H1 (cell line): ENCODE results near the gene AQP12A. TPM values are rescaled to one million over a fixed set of nuclear protein-coding genes. Genes with fewer than 3 reads are reported as not detected.

ENCODE experiments used
- CTCF ChIA-PET: fragments of 300-600 bp; sonication (Branson Sonifier 250); formaldehyde crosslinking; loops from one replicate; lab custom pipeline; 2021; ENCODE audit not compliant: partially characterized antibody; lab: Charles Lee
- POLR2A ChIA-PET: fragments of 300-600 bp; sonication (Branson Sonifier 250); formaldehyde crosslinking; loops from one replicate; lab custom pipeline; 2021; ENCODE audit warnings: inconsistent platforms; ENCODE audit not compliant: partially characterized antibody; lab: Charles Lee
- DNase-seq, 2 experiments: peaks; one replicate each; pipeline versions ENCODE4 v3.0.0 to v3.0.0-alpha.2; 2010 to 2022; ENCODE audit warnings: low spot score in 2 of 2, low read depth in 1 of 2, mixed read lengths in 1 of 2
- FAIRE-seq: peaks from 2 replicates; lab custom pipeline; 2011; peaks lifted over from hg19 to GRCh38; lab: Jason Lieb, UNC
- H2AFZ ChIP-seq: 2 replicates; pipeline ENCODE4 v1.8.1; 2012; ENCODE audit warnings: low read length, inconsistent platforms
- H2AK5ac ChIP-seq: 2 replicates; pipeline ENCODE4 v1.6.1; 2013; ENCODE audit warnings: low read depth, low read length
- H2BK120ac ChIP-seq: replicated peaks from 2 replicates; pipeline ENCODE3; 2013; ENCODE audit warnings: low read depth, low read length, inconsistent platforms
- H2BK12ac ChIP-seq: 2 replicates; pipeline ENCODE4 v1.6.1; 2013; ENCODE audit warnings: low read depth, low read length
- H2BK15ac ChIP-seq: 2 replicates; pipeline ENCODE4 v1.6.1; 2013; ENCODE audit warnings: low read length
- H2BK20ac ChIP-seq: 2 replicates; pipeline ENCODE4 v1.6.1; 2013; ENCODE audit warnings: low read length
- H2BK5ac ChIP-seq: 2 replicates; pipeline ENCODE4 v1.6.1; 2013; ENCODE audit warnings: low read depth, low read length
- H3K14ac ChIP-seq: 2 replicates; pipeline ENCODE4 v1.6.1; 2013; ENCODE audit warnings: inconsistent platforms; ENCODE audit not compliant: insufficient read length
- H3K18ac ChIP-seq: 2 replicates; pipeline ENCODE4 v1.6.1; 2013; ENCODE audit warnings: low read length; ENCODE audit errors: extremely low read depth
- H3K23ac ChIP-seq: 2 replicates; pipeline ENCODE4 v1.6.1; 2013; ENCODE audit warnings: inconsistent platforms; ENCODE audit not compliant: insufficient read length
- H3K23me2 ChIP-seq: 2 replicates; pipeline ENCODE4 v1.6.1; 2013; ENCODE audit warnings: low read depth, low read length
- H3K27ac ChIP-seq: 2 replicates; pipeline ENCODE4 v1.6.1; 2011; ENCODE audit warnings: low read depth, low read length, inconsistent platforms
- H3K27me3 ChIP-seq, 4 experiments: replicated peaks in 1 of 4; 1 replicate in 1 of 4; 2 replicates in 3 of 4; pipeline versions ENCODE4 v1.6.1 to v1.8.1; 2011 to 2013; ENCODE audit warnings: low read length in 3 of 4, mild to moderate bottlenecking in 3 of 4, inconsistent platforms in 2 of 4, mixed read lengths in 2 of 4, moderate library complexity in 1 of 4; ENCODE audit not compliant: control insufficient read depth in 3 of 4, insufficient read depth in 3 of 4; ENCODE audit errors: extremely low read depth in 1 of 4
- H3K36me3 ChIP-seq, 4 experiments: 2 replicates each; pipeline versions ENCODE4 v1.6.1 to v1.8.1; 2011 to 2013; ENCODE audit warnings: mild to moderate bottlenecking in 4 of 4, low read length in 3 of 4, moderate library complexity in 2 of 4, control low read depth in 1 of 4, inconsistent platforms in 1 of 4; ENCODE audit not compliant: insufficient read depth in 4 of 4, control insufficient read depth in 2 of 4
- H3K4ac ChIP-seq: replicated peaks from 2 replicates; pipeline ENCODE3; 2013; ENCODE audit warnings: low read length, low read depth, mixed read lengths, inconsistent platforms; ENCODE audit not compliant: insufficient read length
- H3K4me1 ChIP-seq, 4 experiments: replicated peaks in 1 of 4; 1 replicate in 1 of 4; 2 replicates in 3 of 4; pipeline versions ENCODE4 v1.6.1 to v1.8.1; 2011 to 2013; ENCODE audit warnings: low read length in 3 of 4, inconsistent platforms in 2 of 4, mixed read lengths in 1 of 4; ENCODE audit not compliant: insufficient read depth in 4 of 4, control insufficient read depth in 3 of 4
- H3K4me2 ChIP-seq, 2 experiments: 2 replicates each; pipeline versions ENCODE4 v1.6.1 to v1.8.1; 2011 to 2013; ENCODE audit warnings: low read depth in 2 of 2, low read length in 2 of 2, control low read depth in 1 of 2, inconsistent platforms in 1 of 2, mild to moderate bottlenecking in 1 of 2; ENCODE audit not compliant: insufficient read depth in 1 of 2
- H3K4me3 ChIP-seq, 4 experiments: fragments of 200-600, 300-600 bp in 1 of 4; sonication (generic), shearing (Covaris generic), sonication (Bioruptor Twin) in 1 of 4; 2 replicates each; pipeline versions ENCODE4 v1.5.1 to v1.8.1; 2011 to 2016; ENCODE audit warnings: low read length in 4 of 4, low read depth in 3 of 4, control low read depth in 2 of 4, inconsistent platforms in 2 of 4, mild to moderate bottlenecking in 2 of 4, mixed read lengths in 1 of 4, moderate library complexity in 1 of 4; ENCODE audit not compliant: insufficient read depth in 2 of 4; ENCODE audit errors: extremely low read depth in 1 of 4
- H3K56ac ChIP-seq: replicated peaks from 2 replicates; pipeline ENCODE3; 2013; ENCODE audit warnings: low read depth, mild to moderate bottlenecking, mixed read lengths, low read length, inconsistent platforms; ENCODE audit not compliant: insufficient read length
- H3K79me1 ChIP-seq: 2 replicates; pipeline ENCODE4 v1.6.1; 2013; ENCODE audit warnings: low read depth, low read length, control low read depth
- H3K79me2 ChIP-seq, 2 experiments: 2 replicates each; pipeline versions ENCODE4 v1.6.1 to v1.8.1; 2012 to 2013; ENCODE audit warnings: low read length in 2 of 2, mild to moderate bottlenecking in 2 of 2, inconsistent platforms in 1 of 2; ENCODE audit not compliant: insufficient read depth in 2 of 2, control insufficient read depth in 1 of 2
- H3K9ac ChIP-seq, 4 experiments: replicated peaks in 1 of 4; 1 replicate in 1 of 4; 2 replicates in 3 of 4; pipeline versions ENCODE4 v1.6.1 to v1.8.1; 2011 to 2013; ENCODE audit warnings: low read depth in 3 of 4, low read length in 3 of 4, control low read depth in 2 of 4, mild to moderate bottlenecking in 2 of 4, moderate library complexity in 2 of 4, inconsistent platforms in 1 of 4; ENCODE audit errors: extremely low read depth in 1 of 4
- H3K9me3 ChIP-seq, 2 experiments: 2 replicates each; pipeline versions ENCODE4 v1.6.1 to v1.8.1; 2012 to 2013; ENCODE audit warnings: mild to moderate bottlenecking in 2 of 2, moderate library complexity in 2 of 2, control low read depth in 1 of 2, inconsistent platforms in 1 of 2, low read depth in 1 of 2, low read length in 1 of 2, mixed read lengths in 1 of 2; ENCODE audit not compliant: insufficient read depth in 2 of 2
- H4K20me1 ChIP-seq, 2 experiments: replicated peaks in 1 of 2; 2 replicates each; pipeline versions ENCODE3 to v1.8.1; 2011 to 2013; ENCODE audit warnings: inconsistent platforms in 2 of 2, low read length in 2 of 2, mild to moderate bottlenecking in 1 of 2; ENCODE audit not compliant: insufficient read depth in 2 of 2, control insufficient read depth in 1 of 2
- H4K5ac ChIP-seq: 2 replicates; pipeline ENCODE4 v1.6.1; 2013; ENCODE audit warnings: low read length, low read depth, mixed read lengths, inconsistent platforms; ENCODE audit not compliant: insufficient read length
- H4K8ac ChIP-seq: 2 replicates; pipeline ENCODE4 v1.8.0; 2013; ENCODE audit warnings: mild to moderate bottlenecking, moderate library complexity, low read length, inconsistent platforms; ENCODE audit not compliant: insufficient read depth; ENCODE audit errors: extremely low read depth
- H4K91ac ChIP-seq: replicated peaks from 2 replicates; pipeline ENCODE3; 2013; ENCODE audit warnings: low read length, mixed read lengths, inconsistent platforms; ENCODE audit not compliant: insufficient read length
- FOSL1 ChIP-seq: IDR thresholded peaks from 2 replicates; pipeline ENCODE4 v1.6.1; 2011; ENCODE audit warnings: mild to moderate bottlenecking, low read depth, low read length, moderate library complexity; ENCODE audit not compliant: insufficient read depth
- HDAC2 ChIP-seq, 2 experiments: fragments of 300-600 bp in 1 of 2; sonication (generic) in 1 of 2; IDR thresholded peaks; 2 replicates each; pipeline ENCODE4 v1.6.1; 2011 to 2012; ENCODE audit warnings: low read depth in 2 of 2, low read length in 2 of 2, mild to moderate bottlenecking in 2 of 2, moderate library complexity in 2 of 2, borderline replicate concordance in 1 of 2, inconsistent platforms in 1 of 2
- JUN ChIP-seq: IDR thresholded peaks from 2 replicates; pipeline ENCODE4 v1.6.1; 2011; ENCODE audit warnings: low read depth, mild to moderate bottlenecking, improper control_type of control experiment, low read length
- KDM4A ChIP-seq: IDR thresholded peaks from one replicate; pipeline ENCODE4 v1.7.1; 2012; ENCODE audit warnings: low read depth, mild to moderate bottlenecking, moderate library complexity, low read length, inconsistent platforms; ENCODE audit not compliant: severe bottlenecking
- NANOG ChIP-seq: IDR thresholded peaks from 2 replicates; pipeline ENCODE4 v1.6.1; 2011; ENCODE audit warnings: low read length, low read depth, mild to moderate bottlenecking, inconsistent platforms; ENCODE audit not compliant: insufficient read depth, poor library complexity, severe bottlenecking
- TCF12 ChIP-seq: IDR thresholded peaks from 2 replicates; pipeline ENCODE4 v1.6.1; 2011; ENCODE audit warnings: low read depth, mild to moderate bottlenecking, low read length
- TEAD4 ChIP-seq: IDR thresholded peaks from 2 replicates; pipeline ENCODE4 v1.6.1; 2012; ENCODE audit warnings: low read depth, low read length, inconsistent platforms, mixed read lengths
- WGBS, 2 experiments: shearing (Covaris generic) in 1 of 2; methylation state at CpG; one replicate each; pipeline versions ENCODE4 v1.1.6 to v1.1.7; 2013 to 2015; ENCODE audit warnings: low lambda C conversion rate in 2 of 2, mixed read lengths in 2 of 2, inconsistent platforms in 1 of 2, low coverage in 1 of 2, missing lambda C conversion rate in 1 of 2; ENCODE audit not compliant: insufficient replicate concordance in 2 of 2, insufficient coverage in 1 of 2, insufficient read length in 1 of 2; ENCODE audit errors: extremely low coverage in 1 of 2, missing lambda C conversion rate in 1 of 2; 5-methylcytosine and 5-hydroxymethylcytosine counted together
- polyA plus RNA-seq, 7 experiments: library from polyadenylated mRNA; depleted of rRNA in 3 of 7; stranded (reverse) in 5 of 7; unstranded in 2 of 7; fragments of >200 nt in 5 of 7; fragments of 200-250 nt in 2 of 7; gene quantifications; 1 replicate in 5 of 7; 2 replicates in 1 of 7; 4 replicates in 1 of 7; pipeline versions ENCODE4 v1.2.1 to v1.2.3, GENCODE V29; 2011 to 2013; ENCODE audit warnings: missing spikeins in 2 of 7, mixed read lengths in 2 of 7
- total RNA-seq: library from RNA; stranded (reverse); fragmentation: NEBNext Ultra II Directional; extraction: Animal tissue kit (Norgen Biotek cat#: 25700); gene quantifications from 2 replicates; pipeline ENCODE4 v1.2.1, GENCODE V29; 2021

Gene AQP12A
- total and polyA plus RNA-seq, 2 of the 8 experiments (the other 6 are each of a cell fraction or from before 2014, with no cell fraction given), result not detected

- H3K9me3 ChIP-seq, result no peaks in the 10 kb centered on the region
- CTCF ChIA-PET, result interaction anchor here (0.9 to 1.6 kb wide), 2 partner anchors 107 to 122 kb away, joined by 3 read pairs; no protein-coding TSS in a partner anchor
- H2BK120ac ChIP-seq, result no peak overlapping the region
- no peak overlapping the region for H3K27ac ChIP-seq
- no peak overlapping the region for H3K4ac ChIP-seq
- no peak overlapping the region for H2BK15ac ChIP-seq
- DNase-seq, result peak in 1 of 2 experiments; percentile 41
- H2AK5ac ChIP-seq, result no peak overlapping the region; the same call in 1 of the 2 replicates
- no peak overlapping the region for H4K5ac ChIP-seq
- H3K23me2 ChIP-seq, result no peaks in the 10 kb centered on the region
- WGBS, 2 experiments, result 85% methylated on average over 14 of the region's 20 CpGs; no CpG with 5 or more reads in 1 of the 2 experiments
- no peak overlapping the region for H3K9ac ChIP-seq
- H3K36me3 ChIP-seq, result no peaks in the 10 kb centered on the region
- POLR2A ChIA-PET, result no interaction called here
- no peaks in the 10 kb centered on the region for H3K79me2 ChIP-seq
- H2BK12ac ChIP-seq, result no peak overlapping the region
- H2BK20ac ChIP-seq, result no peak overlapping the region
- H3K4me2 ChIP-seq, result no peak overlapping the region
- H3K23ac ChIP-seq, result no peak overlapping the region
- no peaks in the 10 kb centered on the region for H4K20me1 ChIP-seq
- no peak for FAIRE-seq
- no peak overlapping the region for H4K91ac ChIP-seq
- TF ChIP-seq JUN (no peak), NANOG (no peak), TEAD4 (no peak), KDM4A (no peak), TCF12 (no peak), FOSL1 (no peak), HDAC2 (IDR thresholded peaks at IDR 0.05; ENCODE audit: borderline replicate concordance in 1 of 2, low read depth in 2 of 2, low read length in 2 of 2) (no peak)
- TF ChIP-seq, all 59 proteins: peak for 0
- Histone ChIP-seq H3K4me3 (no peak overlapping the region), H3K18ac (no peak overlapping the region), H3K4me1 (peaks cover 0 to 3% (median 0%) of the 10 kb centered on the region in 4 experiments; a peak in 2 of 7 replicates), H3K56ac (no peak overlapping the region), H3K14ac (no peak overlapping the region), H3K27me3 (no peaks in the 10 kb centered on the region; a peak in 1 of 7 replicates), H2BK5ac (no peak overlapping the region), H2AFZ (no peak overlapping the region), H4K8ac (peak overlapping the region; percentile 68; the same call in 1 of the 2 replicates), H3K79me1 (no peaks in the 10 kb centered on the region)
Measured at GRCh38 chr2:240687045-240687740, 4.5 kb upstream of the AQP12A start.
